HG02981 (cell line): ENCODE results near the gene RUFY3.
"Not testable (repeated sequence)": the region's sequence is repeated elsewhere in the genome, so short reads cannot be mapped to it uniquely, and the experiment has no call there.

Experiments
- ATAC-seq: cut with Tn5 transposase; IDR thresholded peaks from one replicate; pipeline ENCODE4 v1.9.1; 2021; ENCODE audit warnings: mild to moderate bottlenecking, moderate library complexity; ENCODE audit not compliant: unreplicated experiment

The RUFY3 gene

GRCh38 chr4:70721747-70722146 lies at the start of gene RUFY3:
Gene RUFY3 (plus strand): TSS chr4:70721964. CDS start chr4:70722574, 610 bp downstream.
- ATAC-seq, result no peak

- ATAC-seq, result no peak
These were observed 47.6 kb upstream of the RUFY3 start for GRCh38 chr4:70674191-70674590.

GRCh38 chr4:70674731-70675130 lies 47.0 kb upstream of the RUFY3 start:
- ATAC-seq, result no peak

GRCh38 chr4:70676554-70677090 lies 45.1 kb upstream of the RUFY3 start:
- no peak for ATAC-seq

- ATAC-seq, result peak; percentile 63
These were observed 43.3 kb upstream of the RUFY3 start for GRCh38 chr4:70678383-70678999.

- ATAC-seq, result no peak
These were observed 40.8 kb upstream of the RUFY3 start for GRCh38 chr4:70680934-70681333.

- peak; percentile 42 for ATAC-seq
These were observed 40.1 kb upstream of the RUFY3 start for GRCh38 chr4:70681704-70682103.

- ATAC-seq, result not testable (repeated sequence)
These were observed 39.6 kb upstream of the RUFY3 start for GRCh38 chr4:70682142-70682541.

- ATAC-seq, result no peak
These were observed 34.4 kb upstream of the RUFY3 start for GRCh38 chr4:70687392-70687791.

- ATAC-seq, result peak; percentile 93
These were observed 33.7 kb upstream of the RUFY3 start, which contains the start of gene UTP3 for GRCh38 chr4:70687821-70688794. Gene UTP3 (plus strand): TSS chr4:70688532. CDS start chr4:70688678, 146 bp downstream.

- peak; percentile 1 for ATAC-seq
These were observed 33.0 kb upstream of the RUFY3 start for GRCh38 chr4:70688795-70689231.

GRCh38 chr4:70691661-70692060 lies 30.1 kb upstream of the RUFY3 start:
- ATAC-seq, result no peak

GRCh38 chr4:70694633-70695032 lies 27.1 kb upstream of the RUFY3 start:
- ATAC-seq, result not testable (repeated sequence)

- not testable (repeated sequence) for ATAC-seq
These were observed 23.3 kb upstream of the RUFY3 start for GRCh38 chr4:70698435-70698834.

GRCh38 chr4:70700712-70701111 lies 21.1 kb upstream of the RUFY3 start:
- ATAC-seq, result no peak

GRCh38 chr4:70701271-70701670 lies 20.5 kb upstream of the RUFY3 start:
- ATAC-seq, result no peak

GRCh38 chr4:70702592-70702991 lies 19.2 kb upstream of the RUFY3 start:
- not testable (repeated sequence) for ATAC-seq

- ATAC-seq, result no peak
These were observed 18.0 kb upstream of the RUFY3 start for GRCh38 chr4:70703619-70704214.

GRCh38 chr4:70704215-70704930 lies 17.4 kb upstream of the RUFY3 start:
- peak; percentile 59 for ATAC-seq

GRCh38 chr4:70704931-70705182 lies 16.9 kb upstream of the RUFY3 start:
- ATAC-seq, result peak; percentile 33
